22Rv1 (cell line): ENCODE data around the gene PLA2G4D.

Experiments used
- ZFX ChIP-seq: fragments of 450-650 bp; IDR thresholded peaks from 2 replicates; pipeline ENCODE4 v1.6.1; 2017; ENCODE audit warnings: antibody characterized with exemption, borderline replicate concordance
- TF ChIP-seq, protein P1 (sequence below): fragments of 450-650 bp; IDR thresholded peaks from 2 replicates; pipeline ENCODE4 v1.5.1; 2017; ENCODE audit warnings: mild to moderate bottlenecking

DNA sequence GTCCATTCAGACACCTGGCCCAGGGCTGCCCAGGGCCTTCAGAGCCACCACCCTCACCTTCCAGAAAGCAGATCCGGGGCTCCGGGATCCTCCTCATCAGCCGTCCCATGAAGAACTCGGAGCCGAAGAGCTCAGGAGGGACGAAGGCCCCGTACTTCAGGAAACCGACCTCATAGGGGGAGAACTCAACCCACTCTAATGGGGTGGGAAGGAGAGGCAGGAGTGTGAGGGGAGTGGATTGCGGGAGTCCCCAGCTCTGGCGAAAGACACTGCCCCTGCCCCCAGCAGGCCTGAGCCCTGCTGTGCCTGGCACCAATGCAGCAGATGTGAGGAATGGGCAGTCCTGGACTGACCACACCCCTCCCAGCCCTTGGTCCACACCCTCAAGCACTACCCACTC lies 22.6 kb downstream of the PLA2G4D start:
- TF ChIP-seq, protein P1, sequence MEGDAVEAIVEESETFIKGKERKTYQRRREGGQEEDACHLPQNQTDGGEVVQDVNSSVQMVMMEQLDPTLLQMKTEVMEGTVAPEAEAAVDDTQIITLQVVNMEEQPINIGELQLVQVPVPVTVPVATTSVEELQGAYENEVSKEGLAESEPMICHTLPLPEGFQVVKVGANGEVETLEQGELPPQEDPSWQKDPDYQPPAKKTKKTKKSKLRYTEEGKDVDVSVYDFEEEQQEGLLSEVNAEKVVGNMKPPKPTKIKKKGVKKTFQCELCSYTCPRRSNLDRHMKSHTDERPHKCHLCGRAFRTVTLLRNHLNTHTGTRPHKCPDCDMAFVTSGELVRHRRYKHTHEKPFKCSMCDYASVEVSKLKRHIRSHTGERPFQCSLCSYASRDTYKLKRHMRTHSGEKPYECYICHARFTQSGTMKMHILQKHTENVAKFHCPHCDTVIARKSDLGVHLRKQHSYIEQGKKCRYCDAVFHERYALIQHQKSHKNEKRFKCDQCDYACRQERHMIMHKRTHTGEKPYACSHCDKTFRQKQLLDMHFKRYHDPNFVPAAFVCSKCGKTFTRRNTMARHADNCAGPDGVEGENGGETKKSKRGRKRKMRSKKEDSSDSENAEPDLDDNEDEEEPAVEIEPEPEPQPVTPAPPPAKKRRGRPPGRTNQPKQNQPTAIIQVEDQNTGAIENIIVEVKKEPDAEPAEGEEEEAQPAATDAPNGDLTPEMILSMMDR = no peak
- TF ChIP-seq ZFX = no peak
